B cell (primary cell): ENCODE data around the gene ZNF691.

Experiments used
- EZH2 ChIP-seq: IDR thresholded peaks from 2 replicates; pipeline ENCODE4 v1.6.1; 2012; ENCODE audit warnings: borderline replicate concordance, low read depth, mild to moderate bottlenecking, moderate library complexity, low read length; ENCODE audit not compliant: insufficient read depth, poor library complexity, severe bottlenecking
- TF ChIP-seq, protein P1 (sequence below): fragments of 200-600 bp; IDR thresholded peaks from one replicate; pipeline ENCODE4 v1.8.0; 2022; ENCODE audit warnings: antibody characterized with exemption, mild to moderate bottlenecking

DNA sequence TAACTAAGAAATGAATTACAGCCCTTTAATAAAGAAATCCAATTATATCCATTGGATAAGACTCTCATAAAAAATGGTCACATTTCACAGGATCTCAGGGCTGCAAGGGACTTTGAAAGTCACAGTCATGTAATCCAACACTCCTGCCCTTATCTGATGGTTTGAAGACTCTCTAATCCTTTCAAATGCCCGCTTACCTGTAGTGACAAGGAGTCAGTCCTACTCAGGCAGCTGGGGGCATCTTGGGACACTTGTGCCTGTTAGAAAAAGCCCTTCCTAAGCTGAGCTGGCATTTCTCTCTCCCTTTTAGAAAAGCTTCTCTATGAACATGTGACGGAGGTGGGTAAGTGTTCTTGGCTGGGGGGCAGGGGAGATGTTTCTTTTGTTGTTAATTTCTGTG, 11.0 kb upstream of the ZNF691 start:
- TF ChIP-seq EZH2: no peak
- TF ChIP-seq, protein P1, sequence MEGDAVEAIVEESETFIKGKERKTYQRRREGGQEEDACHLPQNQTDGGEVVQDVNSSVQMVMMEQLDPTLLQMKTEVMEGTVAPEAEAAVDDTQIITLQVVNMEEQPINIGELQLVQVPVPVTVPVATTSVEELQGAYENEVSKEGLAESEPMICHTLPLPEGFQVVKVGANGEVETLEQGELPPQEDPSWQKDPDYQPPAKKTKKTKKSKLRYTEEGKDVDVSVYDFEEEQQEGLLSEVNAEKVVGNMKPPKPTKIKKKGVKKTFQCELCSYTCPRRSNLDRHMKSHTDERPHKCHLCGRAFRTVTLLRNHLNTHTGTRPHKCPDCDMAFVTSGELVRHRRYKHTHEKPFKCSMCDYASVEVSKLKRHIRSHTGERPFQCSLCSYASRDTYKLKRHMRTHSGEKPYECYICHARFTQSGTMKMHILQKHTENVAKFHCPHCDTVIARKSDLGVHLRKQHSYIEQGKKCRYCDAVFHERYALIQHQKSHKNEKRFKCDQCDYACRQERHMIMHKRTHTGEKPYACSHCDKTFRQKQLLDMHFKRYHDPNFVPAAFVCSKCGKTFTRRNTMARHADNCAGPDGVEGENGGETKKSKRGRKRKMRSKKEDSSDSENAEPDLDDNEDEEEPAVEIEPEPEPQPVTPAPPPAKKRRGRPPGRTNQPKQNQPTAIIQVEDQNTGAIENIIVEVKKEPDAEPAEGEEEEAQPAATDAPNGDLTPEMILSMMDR: no peak
